H9 (cell line): ENCODE results near the gene SCAF11. TPM values are rescaled to one million over a fixed set of nuclear protein-coding genes. Genes with fewer than 3 reads are reported as not detected.

Experiments
- DNase-seq: peaks from one replicate; pipeline ENCODE4 v3.0.0-alpha.2; 2017
- H2AFZ ChIP-seq: one replicate; pipeline ENCODE4 v1.6.1; 2013; ENCODE audit warnings: mild to moderate bottlenecking, low read length, control low read depth, moderate library complexity
- H2AK5ac ChIP-seq: 2 replicates; pipeline ENCODE4 v1.6.1; 2013; ENCODE audit warnings: low read length, control low read depth, mixed read lengths; ENCODE audit not compliant: insufficient read length
- H2BK120ac ChIP-seq: one replicate; pipeline ENCODE4 v1.6.1; 2013; ENCODE audit warnings: low read depth, mild to moderate bottlenecking, low read length, control low read depth, inconsistent platforms; ENCODE audit not compliant: poor library complexity, severe bottlenecking
- H2BK12ac ChIP-seq: 2 replicates; pipeline ENCODE4 v1.6.1; 2013; ENCODE audit warnings: low read length, control low read depth, mixed read lengths, low read depth; ENCODE audit not compliant: insufficient read length
- H2BK15ac ChIP-seq: 2 replicates; pipeline ENCODE4 v1.6.1; 2013; ENCODE audit warnings: low read depth, low read length, control low read depth
- H2BK20ac ChIP-seq: one replicate; pipeline ENCODE4 v1.6.1; 2013; ENCODE audit warnings: low read depth, mild to moderate bottlenecking, low read length, control low read depth, inconsistent platforms; ENCODE audit not compliant: poor library complexity, severe bottlenecking
- H2BK5ac ChIP-seq: 2 replicates; pipeline ENCODE4 v1.6.1; 2013; ENCODE audit warnings: low read length, control low read depth, mixed read lengths; ENCODE audit not compliant: insufficient read length
- H3K14ac ChIP-seq: 2 replicates; pipeline ENCODE4 v1.6.1; 2013; ENCODE audit warnings: low read length, control low read depth; ENCODE audit not compliant: insufficient read depth
- H3K18ac ChIP-seq: 2 replicates; pipeline ENCODE4 v1.6.1; 2013; ENCODE audit warnings: low read depth, mild to moderate bottlenecking, mixed read lengths, low read length, control low read depth; ENCODE audit not compliant: insufficient read length
- H3K23ac ChIP-seq: 2 replicates; pipeline ENCODE4 v1.6.1; 2013; ENCODE audit warnings: low read length, control low read depth, mixed read lengths, low read depth; ENCODE audit not compliant: insufficient read length
- H3K23me2 ChIP-seq: 2 replicates; pipeline ENCODE4 v1.6.1; 2013; ENCODE audit warnings: low read depth, mild to moderate bottlenecking, mixed read lengths, low read length, control low read depth; ENCODE audit not compliant: insufficient read length, poor library complexity, severe bottlenecking
- H3K27ac ChIP-seq: 2 replicates; pipeline ENCODE4 v1.5.1; 2013; ENCODE audit warnings: low read length, control low read depth, mixed read lengths, low read depth; ENCODE audit not compliant: insufficient read length
- H3K27me3 ChIP-seq: 2 replicates; pipeline ENCODE4 v1.6.1; 2013; ENCODE audit warnings: low read length, control low read depth, inconsistent platforms; ENCODE audit not compliant: insufficient read depth
- H3K4ac ChIP-seq: 2 replicates; pipeline ENCODE4 v1.6.1; 2013; ENCODE audit warnings: low read depth, mild to moderate bottlenecking, control low read depth, inconsistent platforms, low read length, moderate library complexity
- H3K4me1 ChIP-seq: 2 replicates; pipeline ENCODE4 v1.6.1; 2013; ENCODE audit warnings: low read length, control low read depth, inconsistent platforms; ENCODE audit not compliant: insufficient read depth
- H3K4me2 ChIP-seq: 2 replicates; pipeline ENCODE4 v1.6.1; 2013; ENCODE audit warnings: low read length, control low read depth, mixed read lengths; ENCODE audit not compliant: insufficient read length, insufficient read depth
- H3K56ac ChIP-seq: 2 replicates; pipeline ENCODE4 v1.6.1; 2013; ENCODE audit warnings: low read depth, mild to moderate bottlenecking, mixed read lengths, low read length, control low read depth; ENCODE audit not compliant: insufficient read length
- H3K79me1 ChIP-seq: 2 replicates; pipeline ENCODE4 v1.6.1; 2013; ENCODE audit warnings: low read depth, mild to moderate bottlenecking, moderate library complexity, low read length, control low read depth, inconsistent platforms; ENCODE audit not compliant: insufficient read depth, poor library complexity, severe bottlenecking
- H3K79me2 ChIP-seq: 2 replicates; pipeline ENCODE4 v1.6.1; 2013; ENCODE audit warnings: low read length, control low read depth, inconsistent platforms; ENCODE audit not compliant: insufficient read depth
- H3K9ac ChIP-seq: 2 replicates; pipeline ENCODE4 v1.6.1; 2013; ENCODE audit warnings: low read length, control low read depth, mixed read lengths; ENCODE audit not compliant: insufficient read length; ENCODE audit errors: extremely low read depth
- H3K9me3 ChIP-seq: one replicate; pipeline ENCODE4 v1.6.1; 2013; ENCODE audit warnings: low read depth, low read length, inconsistent platforms; ENCODE audit not compliant: control insufficient read depth
- H3T11ph ChIP-seq: one replicate; pipeline ENCODE4 v1.6.1; 2013; ENCODE audit warnings: mild to moderate bottlenecking, low read length, control low read depth, inconsistent platforms
- H4K20me1 ChIP-seq: one replicate; pipeline ENCODE4 v1.6.1; 2013; ENCODE audit not compliant: control insufficient read depth, insufficient read length, insufficient read depth
- H4K5ac ChIP-seq: 2 replicates; pipeline ENCODE4 v1.6.1; 2013; ENCODE audit warnings: low read depth, mild to moderate bottlenecking, mixed read lengths, low read length, control low read depth; ENCODE audit not compliant: insufficient read length
- H4K8ac ChIP-seq: replicated peaks from 2 replicates; pipeline ENCODE4 v1.6.1; 2013; ENCODE audit warnings: low read length, control low read depth, mixed read lengths, low read depth; ENCODE audit not compliant: insufficient read length
- H4K91ac ChIP-seq: 2 replicates; pipeline ENCODE4 v1.6.1; 2013; ENCODE audit warnings: low read depth, mild to moderate bottlenecking, moderate library complexity, mixed read lengths, low read length, control low read depth; ENCODE audit not compliant: insufficient read length
- H3K27ac Mint-ChIP-seq, 3 experiments: 2 replicates in 2 of 3; 3 replicates in 1 of 3; pipeline ENCODE4 v1.8.0; 2020 to 2021; ENCODE audit warnings: mixed read lengths in 3 of 3, mild to moderate bottlenecking in 1 of 3, moderate library complexity in 1 of 3
- H3K27me3 Mint-ChIP-seq: 2 replicates; pipeline ENCODE4 v1.8.0; 2021; ENCODE audit warnings: low read depth, mild to moderate bottlenecking, moderate library complexity, mixed read lengths
- H3K36me3 Mint-ChIP-seq, 3 experiments: 2 replicates in 2 of 3; 3 replicates in 1 of 3; pipeline ENCODE4 v1.8.0; 2020 to 2021; ENCODE audit warnings: low read depth in 3 of 3, mixed read lengths in 3 of 3; ENCODE audit not compliant: insufficient read depth in 1 of 3
- H3K4me1 Mint-ChIP-seq, 2 experiments: 2 replicates each; pipeline ENCODE4 v1.8.0; 2020; ENCODE audit warnings: mixed read lengths in 2 of 2
- H3K4me3 Mint-ChIP-seq, 2 experiments: 2 replicates in 1 of 2; 3 replicates in 1 of 2; pipeline ENCODE4 v1.8.0; 2020 to 2021; ENCODE audit warnings: mild to moderate bottlenecking in 2 of 2, mixed read lengths in 2 of 2, moderate library complexity in 1 of 2
- H3K9me3 Mint-ChIP-seq, 2 experiments: 2 replicates in 1 of 2; 3 replicates in 1 of 2; pipeline ENCODE4 v1.8.0; 2020; ENCODE audit warnings: mild to moderate bottlenecking in 2 of 2, mixed read lengths in 2 of 2, moderate library complexity in 1 of 2
- WGBS: extraction: QIAGEN DNeasy Blood & Tissue Kit; methylation state at CpG from one replicate; pipeline ENCODE4 v1.1.7; 2013; ENCODE audit warnings: missing lambda C conversion rate, low lambda C conversion rate, mixed read lengths; ENCODE audit not compliant: insufficient read length; ENCODE audit errors: extremely low coverage; 5-methylcytosine and 5-hydroxymethylcytosine counted together
- total RNA-seq: library from RNA; stranded (reverse); gene quantifications from 2 replicates; pipeline ENCODE4 v1.2.1, GENCODE V29; 2021
- TF ChIP-seq, protein P1 (sequence below): fragments of 200-600 bp; sonication (generic); conservative IDR thresholded peaks from 3 replicates; pipeline ENCODE4 v1.8.0; 2021; ENCODE audit warnings: antibody characterized with exemption, mild to moderate bottlenecking

SCAF11 gene
- total RNA-seq, 1 experiment from 2014 or later, result 90.8 TPM

DNA sequence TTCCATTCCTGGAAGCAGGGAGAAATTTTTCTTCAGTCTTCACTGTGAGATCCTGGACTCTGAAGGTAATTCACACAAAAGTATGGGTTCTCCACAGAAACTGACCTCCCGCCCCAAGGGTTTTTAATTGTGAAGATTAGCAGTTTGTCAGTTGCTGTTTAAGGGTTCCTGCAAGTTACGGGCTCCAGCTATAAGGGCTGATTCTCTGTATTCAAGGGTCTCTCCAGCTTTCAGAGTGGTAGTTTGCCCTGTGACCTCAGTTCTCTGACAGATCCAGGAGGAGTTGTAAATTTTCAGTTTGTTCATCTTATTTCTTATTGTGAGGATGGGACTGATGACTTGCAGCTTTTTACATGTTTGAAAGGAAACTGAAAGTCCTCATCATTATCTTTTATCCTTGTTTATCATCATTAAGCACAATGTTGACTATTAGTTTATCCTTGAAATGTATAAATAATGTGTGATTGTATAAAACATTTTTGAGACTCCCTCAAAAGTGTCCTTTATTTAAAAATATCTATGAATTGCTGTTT is 110.9 kb downstream of the SCAF11 start:
- Mint-ChIP-seq H3K36me3 (peaks cover 38 to 59% (median 55%) of the 10 kb centered on the region in 3 experiments), H3K27ac (peak overlapping the region in 1 of 3 experiments; percentile 25; a peak in 4 of 7 replicates), H3K27me3 (no peaks in the 10 kb centered on the region), H3K9me3 (peaks cover 3 to 4% of the 10 kb centered on the region in 2 experiments; a peak in 2 of 5 replicates), H3K4me1 (peaks cover 11 to 16% of the 10 kb centered on the region in 2 experiments), H3K4me3 (no peak overlapping the region)
- H4K91ac ChIP-seq, result no peak overlapping the region
- no peaks in the 10 kb centered on the region; the same call in 1 of the 2 replicates for H3K4me1 ChIP-seq
- H3K27ac ChIP-seq, result no peak overlapping the region
- no peak overlapping the region for H3T11ph ChIP-seq
- H2BK12ac ChIP-seq, result no peak overlapping the region
- no peak overlapping the region for H2AFZ ChIP-seq
- H3K79me1 ChIP-seq, result no peaks in the 10 kb centered on the region
- H3K4me2 ChIP-seq, result no peak overlapping the region
- H4K20me1 ChIP-seq, result no peaks in the 10 kb centered on the region
- no peak overlapping the region for H3K56ac ChIP-seq
- no peak overlapping the region for H2AK5ac ChIP-seq
- no peak overlapping the region for H4K5ac ChIP-seq
- DNase-seq, result no peak
- H3K27me3 ChIP-seq, result no peaks in the 10 kb centered on the region
- H3K4ac ChIP-seq, result no peak overlapping the region
- H4K8ac ChIP-seq, result no peak overlapping the region
- WGBS, result no CpG with 5 or more reads among the region's 2 CpGs
- H3K79me2 ChIP-seq, result no peaks in the 10 kb centered on the region
- no peak overlapping the region for H2BK120ac ChIP-seq
- no peak overlapping the region for H2BK15ac ChIP-seq
- no peak overlapping the region for H3K23ac ChIP-seq
- no peak overlapping the region for H2BK5ac ChIP-seq
- H2BK20ac ChIP-seq, result no peak overlapping the region
- H3K9me3 ChIP-seq, result no peaks in the 10 kb centered on the region
- H3K18ac ChIP-seq, result no peak overlapping the region
- no peaks in the 10 kb centered on the region for H3K23me2 ChIP-seq
- no peak overlapping the region for H3K14ac ChIP-seq
- TF ChIP-seq, protein P1, sequence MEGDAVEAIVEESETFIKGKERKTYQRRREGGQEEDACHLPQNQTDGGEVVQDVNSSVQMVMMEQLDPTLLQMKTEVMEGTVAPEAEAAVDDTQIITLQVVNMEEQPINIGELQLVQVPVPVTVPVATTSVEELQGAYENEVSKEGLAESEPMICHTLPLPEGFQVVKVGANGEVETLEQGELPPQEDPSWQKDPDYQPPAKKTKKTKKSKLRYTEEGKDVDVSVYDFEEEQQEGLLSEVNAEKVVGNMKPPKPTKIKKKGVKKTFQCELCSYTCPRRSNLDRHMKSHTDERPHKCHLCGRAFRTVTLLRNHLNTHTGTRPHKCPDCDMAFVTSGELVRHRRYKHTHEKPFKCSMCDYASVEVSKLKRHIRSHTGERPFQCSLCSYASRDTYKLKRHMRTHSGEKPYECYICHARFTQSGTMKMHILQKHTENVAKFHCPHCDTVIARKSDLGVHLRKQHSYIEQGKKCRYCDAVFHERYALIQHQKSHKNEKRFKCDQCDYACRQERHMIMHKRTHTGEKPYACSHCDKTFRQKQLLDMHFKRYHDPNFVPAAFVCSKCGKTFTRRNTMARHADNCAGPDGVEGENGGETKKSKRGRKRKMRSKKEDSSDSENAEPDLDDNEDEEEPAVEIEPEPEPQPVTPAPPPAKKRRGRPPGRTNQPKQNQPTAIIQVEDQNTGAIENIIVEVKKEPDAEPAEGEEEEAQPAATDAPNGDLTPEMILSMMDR, result no peak
- H3K9ac ChIP-seq, result no peak overlapping the region
